Gastroesophageal sphincter (tissue), 3 donors: Measurements from ENCODE around the gene SEC31B.

Experiments
- EP300 ChIP-seq: sonication (generic); formaldehyde crosslinking; IDR thresholded peaks from one replicate; pipeline ENCODE4 v1.6.1; 2017; ENCODE audit warnings: antibody characterized with exemption, mild to moderate bottlenecking
- POLR2A ChIP-seq, 2 donors: fragments of 450-650 bp; IDR thresholded peaks; one replicate each; pipeline ENCODE4 v1.6.1; 2017; ENCODE audit warnings: antibody characterized with exemption in 2 of 2, mild to moderate bottlenecking in 2 of 2, moderate library complexity in 1 of 2
- POLR2AphosphoS5 ChIP-seq: sonication (generic); formaldehyde crosslinking; IDR thresholded peaks from one replicate; pipeline ENCODE4 v1.6.1; 2017; ENCODE audit warnings: antibody characterized with exemption
- TF ChIP-seq, protein P1 (sequence below), 4 experiments: fragments of 200-600 bp in 2 of 4; fragments of 450-650 bp in 2 of 4; sonication (generic) in 1 of 4; IDR thresholded peaks; one replicate each; pipeline ENCODE4 v1.5.1; 2017 to 2019; ENCODE audit warnings: antibody characterized with exemption in 4 of 4, mild to moderate bottlenecking in 2 of 4, moderate library complexity in 2 of 4

DNA sequence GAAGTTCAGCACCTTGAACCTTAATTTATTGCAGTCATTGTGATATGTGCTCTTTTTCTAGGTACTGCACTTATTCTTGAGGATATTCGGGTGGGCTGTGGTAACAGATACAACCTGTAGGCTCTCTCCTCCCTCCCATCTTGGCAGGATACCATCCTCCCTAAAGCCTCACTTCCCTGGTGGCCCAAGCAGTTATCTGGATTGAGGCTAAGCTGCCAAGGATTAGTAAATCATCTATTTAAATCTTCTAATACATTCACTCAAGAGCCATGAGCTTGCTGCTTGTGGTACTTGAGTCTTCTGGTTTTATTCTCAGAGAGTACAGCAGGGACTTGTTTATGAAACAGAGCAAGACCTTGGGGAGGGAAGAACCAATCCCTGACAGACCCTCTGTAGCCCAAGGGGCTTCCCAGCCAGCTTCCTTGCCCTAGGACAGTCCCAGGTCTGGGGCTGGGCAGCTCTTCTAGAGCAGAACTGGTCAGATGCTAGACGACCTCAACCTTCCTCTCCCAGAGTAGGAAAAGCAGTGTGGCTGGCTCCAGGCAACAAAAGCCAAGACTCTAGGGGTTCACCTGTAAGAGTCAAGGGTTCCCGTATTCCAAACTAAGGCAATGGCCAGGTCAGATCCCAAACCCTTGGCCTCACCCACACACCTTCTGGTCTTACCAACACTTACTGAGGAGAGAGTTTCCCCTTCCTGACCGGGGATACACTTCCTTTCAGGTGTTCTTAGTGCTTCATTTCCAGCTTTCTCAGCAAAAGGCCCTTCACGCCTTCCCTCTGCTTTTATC is 35.6 kb downstream of the SEC31B start:
- TF ChIP-seq, protein P1, sequence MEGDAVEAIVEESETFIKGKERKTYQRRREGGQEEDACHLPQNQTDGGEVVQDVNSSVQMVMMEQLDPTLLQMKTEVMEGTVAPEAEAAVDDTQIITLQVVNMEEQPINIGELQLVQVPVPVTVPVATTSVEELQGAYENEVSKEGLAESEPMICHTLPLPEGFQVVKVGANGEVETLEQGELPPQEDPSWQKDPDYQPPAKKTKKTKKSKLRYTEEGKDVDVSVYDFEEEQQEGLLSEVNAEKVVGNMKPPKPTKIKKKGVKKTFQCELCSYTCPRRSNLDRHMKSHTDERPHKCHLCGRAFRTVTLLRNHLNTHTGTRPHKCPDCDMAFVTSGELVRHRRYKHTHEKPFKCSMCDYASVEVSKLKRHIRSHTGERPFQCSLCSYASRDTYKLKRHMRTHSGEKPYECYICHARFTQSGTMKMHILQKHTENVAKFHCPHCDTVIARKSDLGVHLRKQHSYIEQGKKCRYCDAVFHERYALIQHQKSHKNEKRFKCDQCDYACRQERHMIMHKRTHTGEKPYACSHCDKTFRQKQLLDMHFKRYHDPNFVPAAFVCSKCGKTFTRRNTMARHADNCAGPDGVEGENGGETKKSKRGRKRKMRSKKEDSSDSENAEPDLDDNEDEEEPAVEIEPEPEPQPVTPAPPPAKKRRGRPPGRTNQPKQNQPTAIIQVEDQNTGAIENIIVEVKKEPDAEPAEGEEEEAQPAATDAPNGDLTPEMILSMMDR (IDR thresholded peaks at IDR 0.05) = no peak
- no peak for TF ChIP-seq EP300
- no peak for TF ChIP-seq POLR2AphosphoS5
- TF ChIP-seq POLR2A (IDR thresholded peaks at IDR 0.05) = no peak
